Right lobe of liver (tissue), 6 donors: Measurements from ENCODE around the gene GGNBP2. TPM values are rescaled to one million over a fixed set of nuclear protein-coding genes. Genes with fewer than 3 reads are reported as not detected.
A peak's percentile ranks its signal among the peaks of the same experiment; 100 is the strongest.

Source experiments
- ATAC-seq, 4 donors: fragments of 200-7000 bp; cut with Tn5 transposase; one replicate each; pipeline ENCODE4 v1.9.1; 2020; ENCODE audit warnings: mild to moderate bottlenecking in 4 of 4, moderate library complexity in 4 of 4
- DNase-seq, 3 donors: peaks; one replicate each; pipeline ENCODE4 v3.0.0-alpha.2; 2020
- H3K27ac ChIP-seq, 3 donors: fragments of 200-600 bp; one replicate each; pipeline ENCODE4 v1.8.0; 2022
- H3K27me3 ChIP-seq, 2 donors: fragments of 200-600 bp; one replicate each; pipeline ENCODE4 v1.8.0; 2022
- H3K36me3 ChIP-seq, 4 donors: fragments of 200-600 bp; sonication (generic) in 1 of 4; one replicate each; pipeline versions ENCODE4 v1.5.1 to v1.8.0; 2017 to 2022; ENCODE audit warnings: control low read depth in 1 of 4
- H3K4me1 ChIP-seq, 4 donors: fragments of 200-600 bp; sonication (generic) in 1 of 4; one replicate each; pipeline versions ENCODE4 v1.5.1 to v1.8.0; 2017 to 2022; ENCODE audit warnings: control low read depth in 1 of 4
- H3K4me3 ChIP-seq, 3 donors: fragments of 200-600 bp; one replicate each; pipeline ENCODE4 v1.8.0; 2022
- H3K9me3 ChIP-seq, 4 donors: fragments of 200-600 bp; sonication (generic) in 1 of 4; one replicate each; pipeline versions ENCODE4 v1.5.1 to v1.8.0; 2017 to 2022; ENCODE audit warnings: control low read depth in 1 of 4
- CTCF ChIP-seq, 4 donors: fragments of 200-600 bp in 3 of 4; fragments of 450-650 bp in 1 of 4; IDR thresholded peaks; one replicate each; pipeline versions ENCODE4 v1.5.1 to v1.8.0; 2016 to 2022; ENCODE audit warnings: antibody characterized with exemption in 4 of 4, mild to moderate bottlenecking in 2 of 4
- POLR2A ChIP-seq: fragments of 450-650 bp; IDR thresholded peaks from one replicate; pipeline ENCODE4 v1.6.1; 2017; ENCODE audit warnings: antibody characterized with exemption, mild to moderate bottlenecking
- WGBS: methylation state at CpG from one replicate; pipeline ENCODE4 v1.1.6; 2018; ENCODE audit warnings: low coverage, low lambda C conversion rate; ENCODE audit not compliant: insufficient coverage; ENCODE audit errors: missing lambda C conversion rate; 5-methylcytosine and 5-hydroxymethylcytosine counted together
- intact Hi-C, 2 donors: fragments of 100-400 bp; cut with DNase I; formaldehyde crosslinking; loops; one replicate each; pipeline versions ENCODE4 v1.11.2 to v1.14.1; 2022
- long read RNA-seq: library from polyadenylated mRNA; unstranded; transcript quantifications from one replicate; pipeline ENCODE4 v2.0.0, GENCODE V29; 2019
- total RNA-seq, 6 experiments: library from RNA; depleted of rRNA in 2 of 6; stranded (reverse); fragments of >200 nt in 2 of 6; fragmentation: NEBNext Ultra II Directional in 3 of 6; extraction: Animal tissue kit (Norgen Biotek cat#: 25700) in 3 of 6; gene quantifications; one replicate each; pipeline versions ENCODE4 v1.1.0 to v1.2.4, GENCODE V29; 2016 to 2023
- donor health status: DM: no; HTN: yes; CAD: no.
- donor health status: DM: no; HTN: no; CAD: no.
- donor health status: DM: no; HTN: no; CAD: no.
- donor health status: DM: no; HTN: yes; CAD: no.
- donor health status: DM: no; HTN: yes; CAD: no.

Gene GGNBP2
- total RNA-seq: 10 to 100 TPM; 24.3 to 39.6 (median 35.3) TPM
- long read RNA-seq, partial matches to known transcripts: 14 of 19 reads
- long read RNA-seq, other reads (novel, unspliced or antisense): 1 of 19 reads

GRCh38 chr17:36544307-36545076 is at the start of gene GGNBP2:
TSS of gene GGNBP2 (plus strand) at chr17:36544919. CDS start at chr17:36545725, 806 bp downstream.
- intact Hi-C loops: loop anchor here in 1 of 2 donors (10.0 kb wide), 1 partner anchor 50 kb away; the partner anchor contains the start of gene DHRS11
- Histone ChIP-seq H3K4me1 (peaks cover 0 to 38% (median 11%) of the 10 kb centered on the region in 4 donors), H3K4me3 (peak within 1 kb of the TSS; percentile 92 to 98 (median 94)), H3K36me3 (no peaks in the 10 kb centered on the region), H3K9me3 (no peaks in the 10 kb centered on the region), H3K27ac (peak within 1 kb of the TSS; percentile 92 to 98 (median 98)), H3K27me3 (no peaks in the 10 kb centered on the region)
- no peak for TF ChIP-seq CTCF (IDR thresholded peaks at IDR 0.05)
- peak; percentile 85 for TF ChIP-seq POLR2A
- DNase-seq (peak; percentile 94 to 96 (median 96)), ATAC-seq (peak; percentile 81 to 83 (median 82))
- under 1% methylated on average over 27 of the region's 71 CpGs for WGBS

GRCh38 chr17:36495076-36495578 is 49.6 kb upstream of the GGNBP2 start:
- peaks cover 0 to 23% (median 0%) of the 10 kb centered on the region in 4 donors for H3K4me1 ChIP-seq
- no peaks in the 10 kb centered on the region for H3K9me3 ChIP-seq
- H3K27ac ChIP-seq: no peak overlapping the region
- 71% methylated on average over 2 of the region's 3 CpGs for WGBS
- intact Hi-C loops: no loop called here
- DNase-seq (peak in 1 of 3 donors; percentile 21), ATAC-seq (no peak)
- TF ChIP-seq CTCF (IDR thresholded peaks at IDR 0.05) (no peak), POLR2A (no peak)
- H3K27me3 ChIP-seq: no peaks in the 10 kb centered on the region
- no peak overlapping the region for H3K4me3 ChIP-seq
- peaks cover 0 to 57% (median 21%) of the 10 kb centered on the region in 4 donors for H3K36me3 ChIP-seq

DNA sequence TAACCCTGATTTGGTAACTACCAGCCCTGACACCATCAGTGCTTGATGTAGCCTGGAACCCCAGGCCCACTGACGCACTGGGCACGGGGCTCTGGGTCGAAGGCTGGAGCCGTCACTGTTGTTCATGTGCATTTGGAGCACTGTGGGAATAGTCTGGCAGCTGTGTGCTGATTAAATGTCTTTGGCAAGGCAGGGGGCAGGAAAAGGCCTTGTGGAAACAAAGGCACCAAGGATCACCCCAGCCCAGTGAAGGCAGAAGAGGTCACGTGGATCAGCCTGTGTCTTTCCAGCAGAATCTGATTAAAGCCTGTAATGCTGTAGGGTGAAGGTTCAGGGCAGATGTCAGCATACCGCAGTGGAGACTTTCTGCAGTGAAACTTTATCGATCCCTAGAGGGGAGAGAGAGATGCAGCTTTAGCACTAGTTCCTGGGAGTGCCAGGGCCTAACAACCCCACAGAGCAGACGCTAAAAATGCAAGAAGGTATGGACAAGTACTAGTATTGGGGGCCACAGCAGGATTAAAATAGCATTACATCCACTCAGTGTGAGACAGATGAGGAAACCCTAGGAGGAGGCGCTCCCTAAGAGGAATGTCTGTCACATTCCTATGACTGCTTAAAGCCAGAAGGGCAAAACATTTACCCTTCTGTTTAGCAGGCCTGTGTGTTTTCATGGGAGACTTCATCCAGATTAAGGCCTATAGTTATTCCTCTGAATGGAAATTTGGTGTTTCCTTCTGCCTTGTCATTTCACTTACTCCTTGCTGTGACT is 48.5 kb upstream of the GGNBP2 start:
- Histone ChIP-seq H3K4me3 (no peak overlapping the region), H3K27ac (no peak overlapping the region), H3K9me3 (no peaks in the 10 kb centered on the region), H3K4me1 (peaks cover 0 to 23% (median 0%) of the 10 kb centered on the region in 4 donors), H3K36me3 (peaks cover 0 to 57% (median 21%) of the 10 kb centered on the region in 4 donors), H3K27me3 (no peaks in the 10 kb centered on the region)
- peak in 1 of 3 donors; percentile 38 for DNase-seq
- TF ChIP-seq CTCF (IDR thresholded peaks at IDR 0.05) (no peak), POLR2A (no peak)
- 69% methylated on average over 6 of the region's 9 CpGs for WGBS
- intact Hi-C loops: no loop called here
- ATAC-seq: peak; percentile 27 to 77 (median 38)

DNA sequence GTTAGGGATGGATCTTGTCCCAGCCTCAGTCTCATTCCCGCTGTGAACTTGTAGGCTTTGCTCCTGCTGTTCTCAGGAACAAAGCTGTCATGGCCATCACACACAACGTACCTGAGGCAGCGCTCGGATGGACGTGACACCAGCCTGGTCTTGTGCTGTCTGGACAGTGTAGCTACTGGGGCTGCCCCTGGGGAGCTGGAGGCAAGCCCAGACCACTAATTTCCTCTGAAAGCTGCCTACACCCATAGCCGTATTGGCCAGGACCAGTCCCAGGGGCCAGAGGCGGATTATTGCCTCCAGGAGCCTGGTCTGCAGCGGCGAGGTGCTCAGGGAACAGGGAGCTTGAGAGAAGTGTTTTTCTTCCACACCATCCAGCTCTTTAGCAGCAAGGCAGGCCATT is 46.6 kb upstream of the GGNBP2 start:
- H3K9me3 ChIP-seq: no peaks in the 10 kb centered on the region
- 95% methylated on average over 4 of the region's 9 CpGs for WGBS
- DNase-seq: peak in 1 of 3 donors; percentile 19
- H3K27me3 ChIP-seq: no peaks in the 10 kb centered on the region
- intact Hi-C loops: no loop called here
- peak in 1 of 4 donors; percentile 13 for ATAC-seq
- no peak for TF ChIP-seq CTCF (IDR thresholded peaks at IDR 0.05)
- TF ChIP-seq POLR2A: no peak
- no peak overlapping the region for H3K4me3 ChIP-seq
- peaks cover 0 to 43% (median 22%) of the 10 kb centered on the region in 4 donors for H3K36me3 ChIP-seq
- peaks cover 0 to 23% (median 0%) of the 10 kb centered on the region in 4 donors for H3K4me1 ChIP-seq
- no peak overlapping the region for H3K27ac ChIP-seq
